Mucosa of descending colon (tissue), 3 donors: Measurements from ENCODE around the gene OR1J1. TPM values are rescaled to one million over a fixed set of nuclear protein-coding genes. Genes with fewer than 3 reads are reported as not detected.

Source experiments
- ATAC-seq: fragments of 200-7000 bp; cut with Tn5 transposase; one replicate; pipeline ENCODE4 v1.9.1; 2020; ENCODE audit warnings: mild to moderate bottlenecking, moderate library complexity
- DNase-seq, 3 donors: peaks; one replicate each; pipeline ENCODE4 v3.0.0-alpha.2; 2020
- H3K36me3 ChIP-seq: fragments of 200-600 bp; one replicate; pipeline ENCODE4 v1.8.0; 2021; ENCODE audit warnings: low read depth, mild to moderate bottlenecking
- H3K4me1 ChIP-seq: fragments of 200-600 bp; one replicate; pipeline ENCODE4 v1.8.0; 2021; ENCODE audit warnings: low read depth, mild to moderate bottlenecking
- H3K4me3 ChIP-seq: fragments of 200-600 bp; one replicate; pipeline ENCODE4 v1.8.0; 2021; ENCODE audit warnings: mild to moderate bottlenecking
- H3K9me3 ChIP-seq: fragments of 200-600 bp; one replicate; pipeline ENCODE4 v1.8.0; 2021; ENCODE audit warnings: mild to moderate bottlenecking
- intact Hi-C, 2 donors: fragments of 100-400 bp; cut with DNase I in 1 of 2; cut with micrococcal nuclease in 1 of 2; formaldehyde crosslinking; loops; one replicate each; pipeline versions ENCODE4 v1.11.0 to v1.11.1; 2022; cut with DNase I, micrococcal nuclease
- total RNA-seq, 3 donors: library from RNA; stranded (reverse); fragmentation: NEBNext Ultra II Directional in 2 of 3; extraction: Animal tissue kit (Norgen Biotek cat#: 25700) in 2 of 3; gene quantifications; one replicate each; pipeline versions ENCODE4 v1.2.1 to v1.2.4, GENCODE V29; 2021 to 2023
- TF ChIP-seq, protein P1 (sequence below): fragments of 200-600 bp; IDR thresholded peaks from one replicate; pipeline ENCODE4 v1.8.0; 2022; ENCODE audit warnings: antibody characterized with exemption, mild to moderate bottlenecking
- donor health status: DM: no; HTN: no; CAD: no; lungs with moderate emphysema.
- donor health status: DM: no; HTN: no; CAD: no.
- donor health status: DM: no; HTN: yes; CAD: no.

OR1J1 gene
- total RNA-seq, 3 donors from 2014 or later: not detected

DNA sequence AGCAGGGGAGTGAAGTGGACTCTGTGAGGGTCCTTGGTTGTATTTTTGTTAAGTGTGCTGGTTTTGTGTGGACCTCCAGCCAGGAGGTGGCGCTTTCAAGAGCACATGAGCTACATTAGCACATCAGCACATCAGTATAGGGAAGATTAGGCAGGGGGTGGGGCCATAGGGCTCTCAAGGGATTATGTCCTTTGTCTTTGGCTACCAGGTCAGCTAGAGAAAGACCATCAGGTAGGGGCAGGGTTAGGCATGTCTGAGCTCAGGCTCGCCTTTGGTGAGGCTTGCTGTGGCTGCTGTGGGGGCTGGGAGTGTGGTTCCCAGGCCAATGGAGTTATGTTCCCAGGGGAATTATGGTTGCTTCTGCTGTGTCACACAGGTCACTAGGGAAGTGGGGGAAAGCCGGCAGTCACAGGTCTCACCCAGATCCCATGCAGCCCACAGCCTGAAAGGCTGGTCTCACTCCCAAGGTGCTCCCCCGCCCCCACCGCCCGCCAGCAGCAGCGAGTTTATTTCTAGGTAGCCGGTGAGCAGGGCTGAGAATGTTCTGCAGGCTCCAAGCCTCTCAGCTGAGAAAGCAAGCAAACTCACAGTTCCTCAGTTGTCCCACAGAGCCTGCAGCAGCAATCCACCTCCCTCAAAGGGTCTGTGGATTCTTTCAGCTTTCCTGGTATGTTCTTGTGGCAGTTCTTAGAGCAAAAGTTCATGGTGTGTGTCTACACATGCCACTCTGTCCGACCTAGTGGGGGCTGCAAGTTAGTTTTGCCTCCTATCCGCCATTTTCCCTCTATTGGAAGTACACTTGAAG is 13.7 kb downstream of the OR1J1 start:
- peaks cover 10% of the 10 kb centered on the region for H3K4me1 ChIP-seq
- H3K4me3 ChIP-seq: no peak overlapping the region
- H3K9me3 ChIP-seq: no peaks in the 10 kb centered on the region
- DNase-seq: peak in 1 of 3 donors; percentile 11
- peak; percentile 19 for ATAC-seq
- TF ChIP-seq, protein P1, sequence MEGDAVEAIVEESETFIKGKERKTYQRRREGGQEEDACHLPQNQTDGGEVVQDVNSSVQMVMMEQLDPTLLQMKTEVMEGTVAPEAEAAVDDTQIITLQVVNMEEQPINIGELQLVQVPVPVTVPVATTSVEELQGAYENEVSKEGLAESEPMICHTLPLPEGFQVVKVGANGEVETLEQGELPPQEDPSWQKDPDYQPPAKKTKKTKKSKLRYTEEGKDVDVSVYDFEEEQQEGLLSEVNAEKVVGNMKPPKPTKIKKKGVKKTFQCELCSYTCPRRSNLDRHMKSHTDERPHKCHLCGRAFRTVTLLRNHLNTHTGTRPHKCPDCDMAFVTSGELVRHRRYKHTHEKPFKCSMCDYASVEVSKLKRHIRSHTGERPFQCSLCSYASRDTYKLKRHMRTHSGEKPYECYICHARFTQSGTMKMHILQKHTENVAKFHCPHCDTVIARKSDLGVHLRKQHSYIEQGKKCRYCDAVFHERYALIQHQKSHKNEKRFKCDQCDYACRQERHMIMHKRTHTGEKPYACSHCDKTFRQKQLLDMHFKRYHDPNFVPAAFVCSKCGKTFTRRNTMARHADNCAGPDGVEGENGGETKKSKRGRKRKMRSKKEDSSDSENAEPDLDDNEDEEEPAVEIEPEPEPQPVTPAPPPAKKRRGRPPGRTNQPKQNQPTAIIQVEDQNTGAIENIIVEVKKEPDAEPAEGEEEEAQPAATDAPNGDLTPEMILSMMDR: no peak
- intact Hi-C loops: no loop called here
- H3K36me3 ChIP-seq: no peaks in the 10 kb centered on the region

DNA sequence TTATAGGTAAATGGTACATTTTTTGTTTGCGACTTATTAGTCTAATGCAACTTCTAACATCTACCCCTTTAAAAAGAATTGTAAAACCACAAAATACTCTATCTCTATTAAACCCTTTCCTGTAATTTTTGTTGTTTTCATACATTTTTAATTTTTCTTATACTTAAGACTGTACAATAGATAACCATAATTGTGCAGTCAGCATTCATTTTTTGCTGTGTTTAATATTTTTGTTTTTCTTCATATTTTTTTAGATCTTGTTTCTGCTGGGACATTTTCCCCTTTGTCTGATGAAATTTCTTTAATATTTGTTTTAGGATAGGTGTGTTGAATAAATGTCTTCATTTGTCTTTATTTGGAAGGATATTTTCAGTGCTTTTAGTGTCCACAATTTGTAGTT is 19.9 kb downstream of the OR1J1 start:
- intact Hi-C loops: no loop called here
- ATAC-seq: no peak
- DNase-seq: no peak

GRCh38 chr9:122456123-122456522 is 21.6 kb downstream of the OR1J1 start:
- H3K36me3 ChIP-seq: no peaks in the 10 kb centered on the region
- H3K4me1 ChIP-seq: no peaks in the 10 kb centered on the region
- H3K4me3 ChIP-seq: no peak overlapping the region
- intact Hi-C loops: no loop called here
- no peak for ATAC-seq
- H3K9me3 ChIP-seq: no peaks in the 10 kb centered on the region
- DNase-seq: no peak
- TF ChIP-seq, protein P1: no peak

More for the DNA sequence above, 19.9 kb downstream of the OR1J1 start:
- no peaks in the 10 kb centered on the region for H3K36me3 ChIP-seq
- H3K4me1 ChIP-seq: no peaks in the 10 kb centered on the region
- H3K4me3 ChIP-seq: no peak overlapping the region
- TF ChIP-seq, protein P1: no peak
- H3K9me3 ChIP-seq: no peaks in the 10 kb centered on the region

DNA sequence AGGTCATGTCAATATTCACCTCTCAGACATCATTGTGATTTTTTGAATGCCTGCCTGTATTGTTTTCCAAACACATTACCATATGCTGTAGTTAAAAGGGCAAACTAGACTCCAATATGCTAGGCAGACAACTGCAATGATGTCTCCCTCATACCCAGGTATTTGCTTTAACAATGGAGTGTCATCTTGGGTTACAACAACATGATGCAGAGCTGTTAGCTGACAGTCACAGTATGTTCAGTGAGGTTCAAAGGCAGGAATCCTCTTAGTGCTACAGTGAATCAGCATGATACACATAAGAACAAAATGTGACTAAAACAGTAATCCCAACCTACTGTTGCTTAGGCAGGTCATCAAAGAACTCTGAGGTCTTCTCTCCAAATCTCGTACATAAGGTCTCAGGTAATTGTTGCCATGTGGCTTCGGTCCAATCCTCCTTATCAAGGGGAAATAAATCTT is 24.0 kb downstream of the OR1J1 start:
- Histone ChIP-seq H3K36me3 (no peaks in the 10 kb centered on the region), H3K4me3 (no peak overlapping the region), H3K4me1 (no peaks in the 10 kb centered on the region), H3K9me3 (no peaks in the 10 kb centered on the region)
- DNase-seq (no peak), ATAC-seq (no peak)
- TF ChIP-seq, protein P1: no peak
- intact Hi-C loops: no loop called here

DNA sequence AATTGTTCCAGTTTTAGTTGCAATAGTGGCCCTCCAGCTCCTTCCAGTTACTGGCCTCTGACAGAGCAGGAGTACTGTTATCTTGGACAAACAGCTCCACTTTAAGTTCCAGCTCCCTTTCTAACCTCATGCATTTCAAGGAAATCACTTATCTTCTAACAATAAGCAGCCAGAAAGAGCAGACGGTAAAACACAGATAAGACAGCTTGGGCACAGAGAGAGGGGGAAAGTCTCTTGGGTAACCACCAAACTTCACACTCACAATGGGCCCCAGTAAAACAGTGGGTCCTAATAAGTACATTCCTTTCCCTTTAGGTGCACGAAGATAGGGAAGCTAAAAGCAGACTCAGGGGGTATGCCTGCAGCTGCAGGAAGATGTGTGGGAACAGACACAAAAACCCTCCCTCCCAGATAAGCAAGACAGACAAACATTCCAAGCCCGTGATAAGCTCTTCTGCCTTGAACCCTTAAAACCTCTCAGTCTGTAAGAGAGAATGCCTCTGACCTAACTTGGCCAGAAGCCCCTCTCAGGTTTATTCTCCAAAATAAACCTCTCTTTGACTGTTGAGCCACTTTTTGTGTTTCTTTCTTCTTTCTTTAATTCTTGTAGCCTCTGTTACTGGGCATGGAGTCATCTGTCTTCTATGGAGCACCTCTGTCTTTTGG is 30.8 kb downstream of the OR1J1 start:
- H3K4me1 ChIP-seq: no peaks in the 10 kb centered on the region
- ATAC-seq (no peak), DNase-seq (no peak)
- no peaks in the 10 kb centered on the region for H3K36me3 ChIP-seq
- H3K4me3 ChIP-seq: no peak overlapping the region
- TF ChIP-seq, protein P1: no peak
- no peaks in the 10 kb centered on the region for H3K9me3 ChIP-seq
- intact Hi-C loops: no loop called here
